ENCODE results near the gene APEH. TPM values are rescaled to one million over a fixed set of nuclear protein-coding genes. Genes with fewer than 3 reads are reported as not detected.

Gene APEH
- total and polyA plus RNA-seq, 4 donors, result 25.2 to 119 (median 69.2) TPM

DNA sequence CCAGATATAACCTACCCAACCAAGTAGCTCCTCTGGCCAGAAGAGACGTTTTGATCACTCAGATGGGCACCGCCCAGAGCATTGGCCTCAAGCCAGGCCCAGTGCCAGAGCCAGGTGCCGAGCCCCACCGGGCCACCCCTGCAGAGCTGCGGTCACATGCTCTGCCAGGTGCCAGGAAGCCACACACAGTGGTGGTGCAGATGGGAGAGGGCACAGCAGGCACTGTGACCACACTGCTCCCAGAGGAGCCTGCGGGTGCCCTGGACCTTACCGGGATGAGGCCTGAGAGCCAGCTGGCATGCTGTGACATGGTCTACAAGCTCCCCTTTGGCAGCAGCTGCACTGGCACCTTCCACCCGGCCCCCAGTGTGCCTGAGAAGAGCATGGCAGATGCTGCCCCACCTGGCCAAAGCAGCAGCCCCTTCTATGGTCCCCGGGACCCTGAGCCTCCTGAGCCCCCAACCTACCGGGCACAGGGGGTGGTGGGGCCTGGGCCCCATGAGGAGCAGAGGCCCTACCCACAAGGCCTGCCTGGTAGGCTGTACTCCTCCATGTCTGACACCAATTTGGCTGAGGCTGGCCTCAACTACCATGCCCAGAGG is 19.1 kb upstream of the APEH start:
- no peak for ATAC-seq (ENCODE audit: insufficient read depth, low FRiP score)

GRCh38 chr3:49655731-49656285 is 18.3 kb upstream of the APEH start:
- DNase-seq (no peak), ATAC-seq (ENCODE audit: insufficient read depth, low FRiP score) (no peak)
- Histone ChIP-seq H3K27me3 (ENCODE audit: control insufficient read depth in 3 of 3, insufficient read depth in 3 of 3, low read length in 2 of 3) (no peaks in the 10 kb centered on the region), H3K9me3 (ENCODE audit: control insufficient read depth in 4 of 4, insufficient read depth in 3 of 4, low read length in 3 of 4) (peaks cover 0 to 1% (median 0%) of the 10 kb centered on the region in 4 donors), H3K9ac (ENCODE audit: insufficient read depth in 1 of 2, low read length in 2 of 2) (no peak overlapping the region), H3K27ac (ENCODE audit: low read depth in 1 of 2, low read length in 1 of 2) (no peak overlapping the region), H3K4me1 (ENCODE audit: control insufficient read depth in 5 of 5, insufficient read depth in 5 of 5, low read length in 5 of 5) (no peaks in the 10 kb centered on the region), H3K36me3 (ENCODE audit: control insufficient read depth in 4 of 4, insufficient read depth in 4 of 4, low read length in 4 of 4) (no peaks in the 10 kb centered on the region), H3K4me3 (no peak overlapping the region)
- TF ChIP-seq, protein P1, sequence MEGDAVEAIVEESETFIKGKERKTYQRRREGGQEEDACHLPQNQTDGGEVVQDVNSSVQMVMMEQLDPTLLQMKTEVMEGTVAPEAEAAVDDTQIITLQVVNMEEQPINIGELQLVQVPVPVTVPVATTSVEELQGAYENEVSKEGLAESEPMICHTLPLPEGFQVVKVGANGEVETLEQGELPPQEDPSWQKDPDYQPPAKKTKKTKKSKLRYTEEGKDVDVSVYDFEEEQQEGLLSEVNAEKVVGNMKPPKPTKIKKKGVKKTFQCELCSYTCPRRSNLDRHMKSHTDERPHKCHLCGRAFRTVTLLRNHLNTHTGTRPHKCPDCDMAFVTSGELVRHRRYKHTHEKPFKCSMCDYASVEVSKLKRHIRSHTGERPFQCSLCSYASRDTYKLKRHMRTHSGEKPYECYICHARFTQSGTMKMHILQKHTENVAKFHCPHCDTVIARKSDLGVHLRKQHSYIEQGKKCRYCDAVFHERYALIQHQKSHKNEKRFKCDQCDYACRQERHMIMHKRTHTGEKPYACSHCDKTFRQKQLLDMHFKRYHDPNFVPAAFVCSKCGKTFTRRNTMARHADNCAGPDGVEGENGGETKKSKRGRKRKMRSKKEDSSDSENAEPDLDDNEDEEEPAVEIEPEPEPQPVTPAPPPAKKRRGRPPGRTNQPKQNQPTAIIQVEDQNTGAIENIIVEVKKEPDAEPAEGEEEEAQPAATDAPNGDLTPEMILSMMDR (IDR thresholded peaks at IDR 0.05; ENCODE audit: control extremely low read depth, extremely low read depth), result no peak
- WGBS, 2 donors, result 96 to 97% methylated on average over 19 of the region's 19 CpGs

More for the DNA sequence above, 19.1 kb upstream of the APEH start:
- H3K4me1 ChIP-seq (ENCODE audit: control insufficient read depth in 5 of 5, insufficient read depth in 5 of 5, low read length in 5 of 5), result no peaks in the 10 kb centered on the region
- no peak for DNase-seq
- no peak overlapping the region for H3K9ac ChIP-seq (ENCODE audit: insufficient read depth in 1 of 2, low read length in 2 of 2)
- H3K36me3 ChIP-seq (ENCODE audit: control insufficient read depth in 4 of 4, insufficient read depth in 4 of 4, low read length in 4 of 4), result no peaks in the 10 kb centered on the region
- H3K27ac ChIP-seq (ENCODE audit: low read depth in 1 of 2, low read length in 1 of 2), result no peak overlapping the region
- H3K9me3 ChIP-seq (ENCODE audit: control insufficient read depth in 4 of 4, insufficient read depth in 3 of 4, low read length in 3 of 4), result peaks cover 0 to 1% (median 0%) of the 10 kb centered on the region in 4 donors
- H3K4me3 ChIP-seq, result no peak overlapping the region
- TF ChIP-seq, protein P1 (IDR thresholded peaks at IDR 0.05; ENCODE audit: control extremely low read depth, extremely low read depth), result no peak
- 68 to 75% methylated on average over 10 of the region's 10 CpGs for WGBS, 2 donors
- no peaks in the 10 kb centered on the region for H3K27me3 ChIP-seq (ENCODE audit: control insufficient read depth in 3 of 3, insufficient read depth in 3 of 3, low read length in 2 of 3)

GRCh38 chr3:49656541-49657112 is 17.5 kb upstream of the APEH start:
- Histone ChIP-seq H3K36me3 (ENCODE audit: control insufficient read depth in 4 of 4, insufficient read depth in 4 of 4, low read length in 4 of 4) (no peaks in the 10 kb centered on the region), H3K9ac (ENCODE audit: insufficient read depth in 1 of 2, low read length in 2 of 2) (no peak overlapping the region), H3K27me3 (ENCODE audit: control insufficient read depth in 3 of 3, insufficient read depth in 3 of 3, low read length in 2 of 3) (no peaks in the 10 kb centered on the region), H3K27ac (ENCODE audit: low read depth in 1 of 2, low read length in 1 of 2) (no peak overlapping the region), H3K4me3 (no peak overlapping the region), H3K9me3 (ENCODE audit: control insufficient read depth in 4 of 4, insufficient read depth in 3 of 4, low read length in 3 of 4) (peaks cover 0 to 1% (median 0%) of the 10 kb centered on the region in 4 donors), H3K4me1 (ENCODE audit: control insufficient read depth in 5 of 5, insufficient read depth in 5 of 5, low read length in 5 of 5) (no peaks in the 10 kb centered on the region)
- TF ChIP-seq, protein P1 (IDR thresholded peaks at IDR 0.05; ENCODE audit: control extremely low read depth, extremely low read depth), result no peak
- 54 to 66% methylated on average over 18 of the region's 18 CpGs for WGBS, 2 donors
- DNase-seq (no peak), ATAC-seq (ENCODE audit: insufficient read depth, low FRiP score) (no peak)

Data from lung (tissue), 12 donors.